Measurements from ENCODE around the gene GCLC. TPM values are rescaled to one million over a fixed set of nuclear protein-coding genes. Genes with fewer than 3 reads are reported as not detected.

GCLC gene
- total and polyA plus RNA-seq, 9 donors = 9.0 to 50.4 (median 29.4) TPM

DNA sequence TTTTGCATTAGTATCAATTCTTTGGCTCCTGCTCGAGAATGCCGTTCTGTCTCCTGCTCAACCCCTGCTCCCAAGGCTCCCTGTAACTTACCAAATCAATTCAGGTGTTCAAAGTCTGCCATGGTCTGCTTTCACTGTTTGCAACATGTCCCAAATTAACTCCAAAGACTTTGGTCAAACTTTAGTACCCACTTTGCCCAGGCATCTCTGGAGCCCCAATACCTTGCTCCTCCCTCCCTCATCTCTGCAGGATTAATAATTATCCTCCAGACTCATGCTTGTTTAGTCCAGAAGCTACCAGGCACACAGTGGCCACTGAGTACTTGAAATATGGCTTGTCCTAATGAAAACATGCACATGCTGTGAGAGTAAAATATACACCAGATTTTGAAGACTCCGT lies 30.2 kb downstream of the GCLC start:
- intact Hi-C loops (cut with DNase I) = loop anchor here in 2 of 4 donors (10.0 kb wide), 2 partner anchors 130 to 140 kb away; no protein-coding TSS in a partner anchor
- Histone ChIP-seq H3K27ac (no peak overlapping the region), H3K4me3 (no peak overlapping the region), H3K9me3 (no peaks in the 10 kb centered on the region), H3K27me3 (no peaks in the 10 kb centered on the region), H3K36me3 (no peaks in the 10 kb centered on the region), H3K4me1 (ENCODE audit: insufficient read depth) (no peaks in the 10 kb centered on the region)
- TF ChIP-seq, protein P1, sequence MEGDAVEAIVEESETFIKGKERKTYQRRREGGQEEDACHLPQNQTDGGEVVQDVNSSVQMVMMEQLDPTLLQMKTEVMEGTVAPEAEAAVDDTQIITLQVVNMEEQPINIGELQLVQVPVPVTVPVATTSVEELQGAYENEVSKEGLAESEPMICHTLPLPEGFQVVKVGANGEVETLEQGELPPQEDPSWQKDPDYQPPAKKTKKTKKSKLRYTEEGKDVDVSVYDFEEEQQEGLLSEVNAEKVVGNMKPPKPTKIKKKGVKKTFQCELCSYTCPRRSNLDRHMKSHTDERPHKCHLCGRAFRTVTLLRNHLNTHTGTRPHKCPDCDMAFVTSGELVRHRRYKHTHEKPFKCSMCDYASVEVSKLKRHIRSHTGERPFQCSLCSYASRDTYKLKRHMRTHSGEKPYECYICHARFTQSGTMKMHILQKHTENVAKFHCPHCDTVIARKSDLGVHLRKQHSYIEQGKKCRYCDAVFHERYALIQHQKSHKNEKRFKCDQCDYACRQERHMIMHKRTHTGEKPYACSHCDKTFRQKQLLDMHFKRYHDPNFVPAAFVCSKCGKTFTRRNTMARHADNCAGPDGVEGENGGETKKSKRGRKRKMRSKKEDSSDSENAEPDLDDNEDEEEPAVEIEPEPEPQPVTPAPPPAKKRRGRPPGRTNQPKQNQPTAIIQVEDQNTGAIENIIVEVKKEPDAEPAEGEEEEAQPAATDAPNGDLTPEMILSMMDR (IDR thresholded peaks at IDR 0.05) = no peak
- no peak for TF ChIP-seq POLR2A (IDR thresholded peaks at IDR 0.05)
- no peak for TF ChIP-seq EP300 (IDR thresholded peaks at IDR 0.05)
- 96 to 97% (median 96%) methylated on average over 3 of the region's 3 CpGs for WGBS, 3 donors
- no peak for DNase-seq

DNA sequence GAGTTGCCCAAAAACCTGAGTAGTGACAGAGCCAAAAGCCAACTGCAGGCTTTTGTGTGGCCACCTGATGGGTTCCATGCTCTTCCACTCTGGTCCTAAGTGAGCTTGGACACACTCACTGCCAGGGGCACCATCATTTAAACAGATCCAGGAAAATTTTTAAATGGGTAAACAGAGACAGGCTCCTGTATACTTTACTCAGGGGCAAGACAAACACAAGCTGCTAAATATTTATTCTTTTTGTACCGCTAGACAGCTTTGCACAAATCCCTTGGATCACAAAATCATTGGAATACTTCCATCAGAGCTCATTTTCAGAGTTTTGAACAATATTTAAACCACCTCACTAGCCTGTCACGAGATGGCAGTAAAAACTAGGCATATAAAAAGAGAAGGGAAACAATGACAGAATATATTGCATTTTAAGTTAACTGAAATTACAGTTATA lies 31.4 kb downstream of the GCLC start:
- 83 to 94% (median 93%) methylated on average over 2 of the region's 2 CpGs for WGBS, 3 donors
- Histone ChIP-seq H3K4me1 (ENCODE audit: insufficient read depth) (no peaks in the 10 kb centered on the region), H3K36me3 (no peaks in the 10 kb centered on the region), H3K4me3 (no peak overlapping the region), H3K27ac (no peak overlapping the region), H3K27me3 (no peaks in the 10 kb centered on the region), H3K9me3 (no peaks in the 10 kb centered on the region)
- intact Hi-C loops (cut with DNase I) = loop anchor here in 2 of 4 donors (10.0 kb wide), 2 partner anchors 131 to 141 kb away; no protein-coding TSS in a partner anchor
- TF ChIP-seq, protein P1 (IDR thresholded peaks at IDR 0.05) = no peak
- TF ChIP-seq POLR2A (IDR thresholded peaks at IDR 0.05) (no peak), EP300 (IDR thresholded peaks at IDR 0.05) (no peak)
- no peak for DNase-seq

DNA sequence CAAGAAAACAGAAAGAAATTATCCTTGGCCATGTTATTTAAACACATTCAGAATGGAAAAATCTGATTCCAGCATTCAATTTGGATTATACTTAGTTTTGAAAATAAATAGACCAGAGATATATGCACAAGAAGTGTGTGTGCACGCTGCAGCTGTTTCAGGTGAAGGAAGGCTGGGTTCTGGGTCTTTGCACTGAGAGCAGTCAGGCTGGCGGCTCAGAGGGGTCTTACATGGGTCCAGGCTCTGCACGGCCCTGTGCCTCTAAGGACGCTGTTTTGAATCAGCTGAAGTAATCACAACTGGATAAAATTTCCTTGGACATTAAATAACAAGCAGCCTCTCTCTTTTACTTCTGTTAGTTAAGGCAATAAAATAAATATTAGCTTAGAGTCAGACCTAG lies 31.8 kb downstream of the GCLC start:
- intact Hi-C loops (cut with DNase I) = loop anchor here in 2 of 4 donors (10.0 kb wide), 2 partner anchors 132 to 142 kb away; no protein-coding TSS in a partner anchor
- no peak for DNase-seq
- Histone ChIP-seq H3K27ac (no peak overlapping the region), H3K4me3 (no peak overlapping the region), H3K36me3 (no peaks in the 10 kb centered on the region), H3K4me1 (ENCODE audit: insufficient read depth) (no peaks in the 10 kb centered on the region), H3K27me3 (no peaks in the 10 kb centered on the region), H3K9me3 (no peaks in the 10 kb centered on the region)
- TF ChIP-seq EP300 (IDR thresholded peaks at IDR 0.05) (no peak), POLR2A (IDR thresholded peaks at IDR 0.05) (no peak)
- TF ChIP-seq, protein P1 (IDR thresholded peaks at IDR 0.05) = no peak
- WGBS, 3 donors = 94 to 98% (median 95%) methylated on average over 4 of the region's 4 CpGs

DNA sequence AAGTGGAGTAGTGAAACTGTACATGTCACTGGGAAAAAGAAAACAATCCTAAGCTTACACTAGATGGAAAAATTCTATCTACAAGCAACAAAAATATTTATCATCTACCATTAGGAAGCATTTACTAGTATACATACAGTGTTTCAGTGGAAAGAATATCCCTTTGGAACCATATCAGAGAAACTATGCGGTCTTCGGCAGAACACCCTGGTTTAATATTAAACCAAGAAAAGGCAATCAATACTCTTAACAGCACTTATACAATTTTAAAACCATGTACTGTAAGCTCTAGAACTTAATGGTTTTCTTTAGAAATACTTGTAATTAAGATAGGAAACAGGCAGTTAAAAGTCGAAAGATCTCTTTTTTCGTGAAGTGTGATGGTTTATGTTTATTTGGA lies 32.3 kb downstream of the GCLC start:
- H3K36me3 ChIP-seq = no peaks in the 10 kb centered on the region
- TF ChIP-seq, protein P1 (IDR thresholded peaks at IDR 0.05) = no peak
- TF ChIP-seq EP300 (IDR thresholded peaks at IDR 0.05) (no peak), POLR2A (IDR thresholded peaks at IDR 0.05) (no peak)
- H3K9me3 ChIP-seq = no peaks in the 10 kb centered on the region
- no peak overlapping the region for H3K4me3 ChIP-seq
- H3K27ac ChIP-seq = no peak overlapping the region
- WGBS, 3 donors = 79 to 95% (median 81%) methylated on average over 4 of the region's 4 CpGs
- intact Hi-C loops (cut with DNase I) = loop anchor here in 2 of 4 donors (10.0 kb wide), 2 partner anchors 132 to 142 kb away; no protein-coding TSS in a partner anchor
- no peaks in the 10 kb centered on the region for H3K27me3 ChIP-seq
- H3K4me1 ChIP-seq (ENCODE audit: insufficient read depth) = no peaks in the 10 kb centered on the region
- no peak for DNase-seq
